Measurements from ENCODE around the gene CHTF18.
"Not testable (repeated sequence)": the region's sequence is repeated elsewhere in the genome, so short reads cannot be mapped to it uniquely, and the experiment has no call there.

CHTF18 gene

DNA sequence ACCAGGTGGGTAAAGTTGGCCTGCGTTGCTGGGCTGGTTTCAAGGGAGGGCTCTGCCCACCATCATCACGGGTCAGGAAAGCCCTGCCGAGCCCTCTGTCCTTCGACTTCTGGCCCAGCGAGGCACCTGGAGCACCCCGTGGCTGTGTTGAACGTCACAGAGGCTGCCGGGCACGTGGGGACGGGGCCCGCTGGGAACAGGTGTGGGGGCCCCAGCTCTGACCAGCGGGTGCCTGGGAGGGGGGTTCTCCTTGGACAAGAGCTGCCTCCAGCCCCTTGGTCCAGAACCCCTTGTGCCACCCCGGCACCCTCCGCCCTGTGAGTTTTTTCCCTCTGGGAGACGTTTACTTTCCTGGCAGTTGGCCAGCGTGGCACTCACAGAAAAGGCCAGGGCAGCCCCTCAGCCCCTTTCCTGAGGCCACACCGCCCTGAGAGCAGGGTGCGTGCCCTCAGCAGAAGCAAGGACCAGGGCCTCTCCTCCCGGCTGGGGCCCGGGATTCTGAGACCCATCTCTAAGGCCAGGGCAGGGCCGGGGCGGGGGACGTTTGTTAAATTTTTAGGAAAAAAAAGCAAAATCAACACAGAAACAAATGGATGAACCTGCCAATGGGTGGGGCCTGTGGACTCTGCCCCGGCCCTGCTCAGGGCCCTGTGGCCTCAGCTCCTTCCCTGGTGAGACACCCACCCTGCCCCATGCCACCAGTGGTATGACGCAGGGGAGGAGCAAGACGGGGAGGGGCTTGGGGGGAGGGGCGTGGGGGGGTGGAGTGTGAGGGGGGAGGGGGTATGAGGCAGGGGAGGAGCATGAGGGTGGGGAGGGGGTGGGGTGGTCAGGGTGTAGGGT, 43.4 kb downstream of the CHTF18 start:
- H3K9me3 ChIP-seq (ENCODE audit: control insufficient read depth in 5 of 5, low read length in 5 of 5) = peaks cover 8 to 25% (median 22%) of the 10 kb centered on the region in 5 donors
- no peak overlapping the region for H3K27ac ChIP-seq (ENCODE audit: low read depth, low read length)
- peaks cover 0 to 12% (median 0%) of the 10 kb centered on the region in 5 donors for H3K4me1 ChIP-seq (ENCODE audit: control insufficient read depth in 5 of 5, insufficient read depth in 5 of 5, low read length in 5 of 5)
- no peak overlapping the region for H3K9ac ChIP-seq (ENCODE audit: low read length in 5 of 5)
- H3K27me3 ChIP-seq (ENCODE audit: control insufficient read depth in 5 of 5, insufficient read depth in 4 of 5, low read length in 5 of 5) = peaks cover 7 to 26% (median 20%) of the 10 kb centered on the region in 5 donors
- H3K36me3 ChIP-seq (ENCODE audit: control insufficient read depth in 5 of 5, insufficient read depth in 5 of 5, low read length in 5 of 5) = no peaks in the 10 kb centered on the region
- H3K4me3 ChIP-seq (ENCODE audit: low read depth in 1 of 5, low read length in 5 of 5) = no peak overlapping the region

DNA sequence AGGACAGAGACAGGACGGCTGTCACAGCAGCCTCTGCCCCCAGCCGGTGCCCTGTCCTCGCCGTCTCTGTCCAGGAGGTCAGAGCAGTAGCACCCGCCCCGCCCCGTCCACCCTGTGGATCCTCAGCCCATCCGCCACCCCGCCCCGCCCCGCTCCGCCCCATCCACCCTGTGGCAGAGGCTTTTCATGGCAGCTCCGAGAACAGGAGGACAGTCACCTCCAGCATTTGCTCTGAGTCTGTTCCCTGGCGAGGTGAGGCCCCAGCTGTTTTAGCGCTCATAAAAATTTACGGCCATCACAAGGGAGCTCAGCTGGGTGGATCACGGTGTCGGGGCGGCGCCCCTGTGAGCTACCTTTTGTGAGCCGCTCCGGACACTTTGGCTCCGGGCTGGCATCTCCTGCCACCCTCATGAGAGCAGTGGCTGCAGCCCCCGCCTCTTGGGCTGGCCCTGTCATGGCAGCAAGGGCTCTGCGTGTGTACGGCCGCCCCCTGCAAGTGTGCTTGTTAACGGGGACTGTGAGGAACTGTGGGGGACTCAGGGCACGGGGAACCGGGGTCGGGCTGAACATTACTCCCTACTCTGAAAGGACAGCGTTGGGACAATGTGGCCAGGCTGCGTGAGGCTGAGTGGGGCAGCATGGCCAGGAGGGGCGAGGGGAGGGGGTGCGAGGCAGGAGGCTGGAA, 44.4 kb downstream of the CHTF18 start:
- H3K4me1 ChIP-seq (ENCODE audit: control insufficient read depth in 5 of 5, insufficient read depth in 5 of 5, low read length in 5 of 5) = peaks cover 0 to 12% (median 0%) of the 10 kb centered on the region in 5 donors
- H3K36me3 ChIP-seq (ENCODE audit: control insufficient read depth in 5 of 5, insufficient read depth in 5 of 5, low read length in 5 of 5) = no peaks in the 10 kb centered on the region
- H3K27me3 ChIP-seq (ENCODE audit: control insufficient read depth in 5 of 5, insufficient read depth in 4 of 5, low read length in 5 of 5) = peaks cover 0 to 17% (median 12%) of the 10 kb centered on the region in 5 donors
- H3K4me3 ChIP-seq (ENCODE audit: low read depth in 1 of 5, low read length in 5 of 5) = no peak overlapping the region
- H3K9ac ChIP-seq (ENCODE audit: low read length in 5 of 5) = no peak overlapping the region
- no peak overlapping the region for H3K27ac ChIP-seq (ENCODE audit: low read depth, low read length)
- peaks cover 8 to 30% (median 25%) of the 10 kb centered on the region in 5 donors for H3K9me3 ChIP-seq (ENCODE audit: control insufficient read depth in 5 of 5, low read length in 5 of 5)

DNA sequence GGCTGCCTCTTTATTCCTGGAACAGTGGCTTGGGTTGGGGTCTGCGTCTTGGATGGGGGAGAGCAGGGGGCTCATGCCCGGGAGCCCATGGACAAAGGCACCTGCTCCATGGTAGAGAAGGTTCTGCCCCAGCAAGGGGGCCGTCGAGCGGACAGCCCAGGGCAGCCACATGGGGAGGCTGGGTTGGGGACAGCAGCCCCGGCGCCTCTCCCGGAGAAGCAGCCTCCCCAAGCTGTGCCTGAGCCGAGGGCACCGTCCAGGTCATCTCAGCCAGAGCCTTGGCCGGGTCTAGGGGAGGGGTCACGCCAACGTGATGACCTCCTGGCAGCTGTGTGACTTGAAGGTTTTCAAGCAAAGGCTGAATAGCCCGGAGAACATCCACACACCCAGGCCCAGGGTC, 45.0 kb downstream of the CHTF18 start:
- Histone ChIP-seq H3K36me3 (ENCODE audit: control insufficient read depth in 5 of 5, insufficient read depth in 5 of 5, low read length in 5 of 5) (no peaks in the 10 kb centered on the region), H3K4me1 (ENCODE audit: control insufficient read depth in 5 of 5, insufficient read depth in 5 of 5, low read length in 5 of 5) (peaks cover 0 to 12% (median 0%) of the 10 kb centered on the region in 5 donors), H3K9me3 (ENCODE audit: control insufficient read depth in 5 of 5, low read length in 5 of 5) (peaks cover 8 to 33% (median 25%) of the 10 kb centered on the region in 5 donors), H3K27ac (ENCODE audit: low read depth, low read length) (no peak overlapping the region), H3K9ac (ENCODE audit: low read length in 5 of 5) (no peak overlapping the region), H3K4me3 (ENCODE audit: low read depth in 1 of 5, low read length in 5 of 5) (no peak overlapping the region), H3K27me3 (ENCODE audit: control insufficient read depth in 5 of 5, insufficient read depth in 4 of 5, low read length in 5 of 5) (peaks cover 0 to 13% (median 7%) of the 10 kb centered on the region in 5 donors)

DNA sequence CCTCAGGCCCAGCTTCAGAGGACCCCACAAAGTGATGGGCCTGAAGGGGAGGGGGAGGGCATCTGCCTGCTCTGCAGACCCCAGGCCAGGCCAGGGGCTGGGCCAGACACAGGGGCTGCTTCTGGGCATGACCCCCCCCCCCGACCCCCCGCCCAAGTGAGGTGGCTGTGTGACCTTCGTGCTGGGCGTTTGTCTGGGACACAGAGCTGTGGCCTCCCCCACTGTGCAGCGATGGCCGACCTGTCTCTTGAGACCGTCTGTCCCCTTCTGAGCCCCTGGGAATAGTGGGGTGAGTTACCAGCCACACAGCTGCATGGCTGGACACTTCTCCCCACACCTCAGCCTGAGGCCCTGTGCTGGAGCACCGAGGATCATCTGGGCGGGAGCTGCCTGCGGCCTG, 47.0 kb downstream of the CHTF18 start:
- no peaks in the 10 kb centered on the region for H3K36me3 ChIP-seq (ENCODE audit: control insufficient read depth in 5 of 5, insufficient read depth in 5 of 5, low read length in 5 of 5)

GRCh38 chr16:836221-836620, 47.8 kb downstream of the CHTF18 start:
- Histone ChIP-seq H3K9ac (ENCODE audit: low read length in 5 of 5) (no peak overlapping the region), H3K36me3 (ENCODE audit: control insufficient read depth in 5 of 5, insufficient read depth in 5 of 5, low read length in 5 of 5) (no peaks in the 10 kb centered on the region), H3K4me1 (ENCODE audit: control insufficient read depth in 5 of 5, insufficient read depth in 5 of 5, low read length in 5 of 5) (peaks cover 0 to 5% (median 0%) of the 10 kb centered on the region in 5 donors), H3K4me3 (ENCODE audit: low read depth in 1 of 5, low read length in 5 of 5) (peak overlapping the region in 2 of 5 donors; percentile 16 to 30), H3K27me3 (ENCODE audit: control insufficient read depth in 5 of 5, insufficient read depth in 4 of 5, low read length in 5 of 5) (peaks cover 13 to 26% (median 16%) of the 10 kb centered on the region in 5 donors), H3K9me3 (ENCODE audit: control insufficient read depth in 5 of 5, low read length in 5 of 5) (peaks cover 8 to 33% (median 25%) of the 10 kb centered on the region in 5 donors), H3K27ac (ENCODE audit: low read depth, low read length) (no peak overlapping the region)

More for the DNA sequence above, 47.0 kb downstream of the CHTF18 start:
- Histone ChIP-seq H3K27ac (ENCODE audit: low read depth, low read length) (no peak overlapping the region), H3K9me3 (ENCODE audit: control insufficient read depth in 5 of 5, low read length in 5 of 5) (peaks cover 8 to 33% (median 25%) of the 10 kb centered on the region in 5 donors), H3K4me1 (ENCODE audit: control insufficient read depth in 5 of 5, insufficient read depth in 5 of 5, low read length in 5 of 5) (peaks cover 0 to 12% (median 0%) of the 10 kb centered on the region in 5 donors), H3K4me3 (ENCODE audit: low read depth in 1 of 5, low read length in 5 of 5) (peak overlapping the region in 1 of 5 donors; percentile 35), H3K9ac (ENCODE audit: low read length in 5 of 5) (no peak overlapping the region), H3K27me3 (ENCODE audit: control insufficient read depth in 5 of 5, insufficient read depth in 4 of 5, low read length in 5 of 5) (peaks cover 7 to 21% (median 15%) of the 10 kb centered on the region in 5 donors)

DNA sequence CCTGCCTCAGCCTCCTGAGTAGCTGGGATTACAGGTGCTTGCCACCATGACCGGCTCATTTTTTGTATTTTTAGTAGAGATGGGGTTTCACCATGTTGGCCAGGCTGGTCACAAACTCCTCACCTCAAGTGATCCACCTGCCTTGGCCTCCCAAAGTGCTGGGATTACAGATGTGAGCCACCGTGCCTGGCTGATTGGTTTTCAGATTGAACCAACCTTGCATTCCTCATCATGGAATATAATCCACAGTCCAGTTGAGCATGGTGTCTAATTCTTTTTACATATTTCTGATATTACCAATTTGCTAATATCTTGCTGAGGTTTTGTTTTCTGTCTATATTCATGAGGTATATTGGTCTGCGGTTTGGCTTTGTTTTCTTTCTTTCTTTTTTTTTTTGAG, 48.4 kb downstream of the CHTF18 start:
- H3K27ac ChIP-seq (ENCODE audit: low read depth, low read length); H3K4me1 ChIP-seq (ENCODE audit: control insufficient read depth in 5 of 5, insufficient read depth in 5 of 5, low read length in 5 of 5); H3K9ac ChIP-seq (ENCODE audit: low read length in 5 of 5); H3K36me3 ChIP-seq (ENCODE audit: control insufficient read depth in 5 of 5, insufficient read depth in 5 of 5, low read length in 5 of 5): not testable (repeated sequence)
- Histone ChIP-seq H3K9me3 (ENCODE audit: control insufficient read depth in 5 of 5, low read length in 5 of 5) (peaks cover 8 to 33% (median 25%) of the 10 kb centered on the region in 5 donors), H3K27me3 (ENCODE audit: control insufficient read depth in 5 of 5, insufficient read depth in 4 of 5, low read length in 5 of 5) (peaks cover 19 to 32% (median 22%) of the 10 kb centered on the region in 5 donors), H3K4me3 (ENCODE audit: low read depth in 1 of 5, low read length in 5 of 5) (peak overlapping the region in 1 of 5 donors; percentile 22)

DNA sequence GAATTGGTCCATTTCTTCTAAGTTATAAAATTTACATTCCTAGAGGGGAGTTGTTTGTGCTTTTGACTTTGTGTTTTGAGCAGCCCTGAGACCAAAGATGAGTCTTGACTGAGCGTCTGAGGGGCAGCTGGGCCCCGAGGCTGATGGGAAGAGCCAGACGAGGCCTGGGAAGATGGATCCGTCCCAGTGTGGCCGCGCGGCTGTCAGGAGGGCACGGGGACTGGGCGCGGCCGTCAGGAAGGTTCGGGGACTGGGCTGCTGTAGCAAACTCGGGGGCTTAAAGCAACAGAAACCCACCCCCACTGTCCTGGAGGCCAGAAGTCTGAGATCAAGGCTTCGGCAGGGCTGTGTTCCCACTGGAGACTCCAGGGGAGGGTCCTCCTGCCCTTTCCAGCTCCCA, 50.3 kb downstream of the CHTF18 start:
- no peaks in the 10 kb centered on the region for H3K36me3 ChIP-seq (ENCODE audit: control insufficient read depth in 5 of 5, insufficient read depth in 5 of 5, low read length in 5 of 5)
- H3K4me3 ChIP-seq (ENCODE audit: low read depth in 1 of 5, low read length in 5 of 5) = no peak overlapping the region
- H3K4me1 ChIP-seq (ENCODE audit: control insufficient read depth in 5 of 5, insufficient read depth in 5 of 5, low read length in 5 of 5) = no peaks in the 10 kb centered on the region
- H3K27me3 ChIP-seq (ENCODE audit: control insufficient read depth in 5 of 5, insufficient read depth in 4 of 5, low read length in 5 of 5) = peaks cover 24 to 34% (median 29%) of the 10 kb centered on the region in 5 donors
- no peak overlapping the region for H3K27ac ChIP-seq (ENCODE audit: low read depth, low read length)
- H3K9me3 ChIP-seq (ENCODE audit: control insufficient read depth in 5 of 5, low read length in 5 of 5) = peaks cover 8 to 33% (median 25%) of the 10 kb centered on the region in 5 donors
- no peak overlapping the region for H3K9ac ChIP-seq (ENCODE audit: low read length in 5 of 5)

DNA sequence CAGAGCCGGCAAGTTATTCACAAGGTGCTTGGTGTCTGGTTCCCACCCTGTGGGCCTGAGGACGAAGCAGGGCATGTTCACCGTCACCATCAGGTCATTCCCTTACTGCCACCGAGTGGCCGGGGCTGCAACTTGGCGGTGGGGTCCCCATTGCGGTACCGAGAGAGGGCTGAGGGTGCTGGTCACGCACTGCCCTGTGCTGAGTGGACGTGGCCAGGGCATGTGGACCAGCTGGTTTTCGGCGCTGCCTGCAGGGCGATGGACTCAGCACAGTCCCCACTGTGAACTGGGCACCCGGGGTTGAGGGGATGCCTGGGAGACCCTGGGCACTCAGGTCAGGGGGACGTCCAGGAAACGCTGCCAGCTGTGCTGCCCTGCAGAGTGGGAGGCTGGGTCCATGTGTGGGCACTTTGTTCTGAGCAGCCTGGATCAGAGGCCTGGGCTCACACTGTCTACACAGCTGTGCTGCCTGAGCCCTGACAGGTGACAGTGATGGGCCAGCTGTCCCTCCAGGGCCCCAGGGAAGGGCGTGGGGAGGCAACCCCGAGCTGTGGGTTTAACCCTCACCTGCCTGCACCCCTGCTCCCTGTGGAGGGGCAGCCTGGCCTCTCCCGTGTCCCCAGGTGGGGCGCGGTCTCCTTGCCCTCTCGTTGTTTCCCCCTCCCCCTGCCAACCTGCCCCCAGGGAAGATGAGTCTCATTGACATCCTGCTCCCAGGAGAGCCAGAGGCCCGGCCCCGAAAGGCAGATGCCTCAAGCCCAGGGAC, 51.4 kb downstream of the CHTF18 start:
- Histone ChIP-seq H3K9me3 (ENCODE audit: control insufficient read depth in 5 of 5, low read length in 5 of 5) (peaks cover 8 to 28% (median 21%) of the 10 kb centered on the region in 5 donors), H3K36me3 (ENCODE audit: control insufficient read depth in 5 of 5, insufficient read depth in 5 of 5, low read length in 5 of 5) (no peaks in the 10 kb centered on the region), H3K27me3 (ENCODE audit: control insufficient read depth in 5 of 5, insufficient read depth in 4 of 5, low read length in 5 of 5) (peaks cover 25 to 33% (median 29%) of the 10 kb centered on the region in 5 donors), H3K9ac (ENCODE audit: low read length in 5 of 5) (no peak overlapping the region), H3K4me1 (ENCODE audit: control insufficient read depth in 5 of 5, insufficient read depth in 5 of 5, low read length in 5 of 5) (no peaks in the 10 kb centered on the region), H3K4me3 (ENCODE audit: low read depth in 1 of 5, low read length in 5 of 5) (no peak overlapping the region), H3K27ac (ENCODE audit: low read depth, low read length) (no peak overlapping the region)

- Histone ChIP-seq H3K4me3 (ENCODE audit: low read depth in 1 of 5, low read length in 5 of 5) (no peak overlapping the region), H3K4me1 (ENCODE audit: control insufficient read depth in 5 of 5, insufficient read depth in 5 of 5, low read length in 5 of 5) (no peaks in the 10 kb centered on the region), H3K27ac (ENCODE audit: low read depth, low read length) (no peak overlapping the region), H3K9me3 (ENCODE audit: control insufficient read depth in 5 of 5, low read length in 5 of 5) (peaks cover 7 to 20% (median 14%) of the 10 kb centered on the region in 5 donors), H3K36me3 (ENCODE audit: control insufficient read depth in 5 of 5, insufficient read depth in 5 of 5, low read length in 5 of 5) (no peaks in the 10 kb centered on the region), H3K9ac (ENCODE audit: low read length in 5 of 5) (no peak overlapping the region), H3K27me3 (ENCODE audit: control insufficient read depth in 5 of 5, insufficient read depth in 4 of 5, low read length in 5 of 5) (peaks cover 27 to 34% (median 31%) of the 10 kb centered on the region in 5 donors)
Observed at GRCh38 chr16:840561-841454, 52.4 kb downstream of the CHTF18 start.
